ENCODE data around the gene POU2F3.

POU2F3 gene

DNA sequence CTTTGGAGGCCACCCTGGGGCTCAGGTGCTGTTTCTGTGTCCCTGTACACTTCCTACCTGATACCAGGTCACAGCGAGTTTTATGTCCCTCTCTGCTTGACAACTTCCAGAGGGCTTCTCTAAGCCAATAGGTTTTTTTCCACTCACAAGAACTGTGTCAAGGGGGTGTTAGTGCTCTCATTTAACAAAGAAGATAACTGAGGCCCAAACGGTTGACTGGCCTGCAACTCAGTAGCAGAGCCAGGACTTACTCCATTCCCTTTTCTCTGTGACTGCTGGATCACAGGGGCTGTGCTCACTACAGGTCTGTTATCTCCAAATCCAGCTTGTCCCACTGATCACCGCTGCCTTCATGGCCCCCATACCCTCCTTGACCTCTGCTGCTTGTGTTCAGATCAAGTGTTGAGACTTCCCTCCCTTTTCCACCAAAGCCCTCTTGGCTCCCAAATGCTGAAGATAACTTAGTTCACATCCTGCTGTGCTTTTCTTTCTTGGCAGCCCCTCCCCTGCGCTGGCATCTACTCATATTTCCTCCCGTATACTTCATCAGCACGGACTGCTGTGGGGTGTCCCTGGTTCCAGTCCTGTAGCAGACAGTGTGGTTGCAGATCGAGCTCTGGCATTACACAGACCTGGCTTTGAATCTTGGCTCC, 41.3 kb downstream of the POU2F3 start:
- H3K4me3 ChIP-seq (ENCODE audit: low read depth, low read length), result no peak overlapping the region
- TF ChIP-seq, protein P1, sequence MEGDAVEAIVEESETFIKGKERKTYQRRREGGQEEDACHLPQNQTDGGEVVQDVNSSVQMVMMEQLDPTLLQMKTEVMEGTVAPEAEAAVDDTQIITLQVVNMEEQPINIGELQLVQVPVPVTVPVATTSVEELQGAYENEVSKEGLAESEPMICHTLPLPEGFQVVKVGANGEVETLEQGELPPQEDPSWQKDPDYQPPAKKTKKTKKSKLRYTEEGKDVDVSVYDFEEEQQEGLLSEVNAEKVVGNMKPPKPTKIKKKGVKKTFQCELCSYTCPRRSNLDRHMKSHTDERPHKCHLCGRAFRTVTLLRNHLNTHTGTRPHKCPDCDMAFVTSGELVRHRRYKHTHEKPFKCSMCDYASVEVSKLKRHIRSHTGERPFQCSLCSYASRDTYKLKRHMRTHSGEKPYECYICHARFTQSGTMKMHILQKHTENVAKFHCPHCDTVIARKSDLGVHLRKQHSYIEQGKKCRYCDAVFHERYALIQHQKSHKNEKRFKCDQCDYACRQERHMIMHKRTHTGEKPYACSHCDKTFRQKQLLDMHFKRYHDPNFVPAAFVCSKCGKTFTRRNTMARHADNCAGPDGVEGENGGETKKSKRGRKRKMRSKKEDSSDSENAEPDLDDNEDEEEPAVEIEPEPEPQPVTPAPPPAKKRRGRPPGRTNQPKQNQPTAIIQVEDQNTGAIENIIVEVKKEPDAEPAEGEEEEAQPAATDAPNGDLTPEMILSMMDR (IDR thresholded peaks at IDR 0.05; ENCODE audit: borderline replicate concordance, insufficient read depth, low read depth, low read length), result no peak

DNA sequence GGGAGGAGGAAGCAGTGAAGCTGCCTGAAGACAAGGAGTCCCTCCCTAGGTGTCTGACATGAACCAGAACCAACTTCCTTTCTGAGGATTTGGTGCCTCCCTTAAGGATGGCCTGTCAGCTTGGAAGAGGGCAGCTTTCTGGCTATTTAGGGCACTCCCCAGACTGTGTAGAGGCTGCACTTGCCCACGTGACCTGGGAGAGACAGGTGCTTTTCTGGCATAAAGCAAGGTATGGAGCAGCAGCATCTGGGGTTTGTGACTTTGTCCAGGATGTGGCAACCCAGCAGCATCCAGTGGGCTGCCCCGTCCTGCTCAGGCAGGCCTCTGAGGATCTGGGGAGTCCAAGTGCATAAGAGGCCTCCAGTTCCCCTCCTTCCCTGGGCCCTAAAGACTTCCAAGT, 43.2 kb downstream of the POU2F3 start:
- TF ChIP-seq, protein P1 (IDR thresholded peaks at IDR 0.05; ENCODE audit: borderline replicate concordance, insufficient read depth, low read depth, low read length), result no peak

DNA sequence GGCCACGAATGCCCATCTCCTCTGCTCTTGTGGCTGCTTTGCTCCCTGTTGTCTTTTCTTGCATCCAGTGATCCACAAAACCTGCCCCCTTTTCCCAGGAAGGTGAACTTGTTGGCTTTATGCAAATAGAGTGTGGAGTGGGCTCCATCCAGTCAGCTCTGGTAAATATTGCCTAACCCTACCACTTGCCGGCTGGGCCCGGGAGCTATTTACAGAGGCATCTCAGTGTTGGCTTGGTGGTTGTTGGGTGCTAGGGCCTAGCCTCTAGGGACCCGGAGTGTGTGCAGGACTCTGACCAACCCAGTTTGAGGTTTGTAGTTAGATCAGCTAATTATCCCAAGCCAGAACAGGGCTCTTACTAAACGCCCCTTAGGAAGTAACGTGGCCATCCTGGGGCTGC, 44.3 kb downstream of the POU2F3 start:
- no peak overlapping the region for H3K4me3 ChIP-seq (ENCODE audit: low read depth, low read length)
- TF ChIP-seq, protein P1 (IDR thresholded peaks at IDR 0.05; ENCODE audit: borderline replicate concordance, insufficient read depth, low read depth, low read length), result no peak

More for the DNA sequence above, 43.2 kb downstream of the POU2F3 start:
- no peak overlapping the region for H3K4me3 ChIP-seq (ENCODE audit: low read depth, low read length)

DNA sequence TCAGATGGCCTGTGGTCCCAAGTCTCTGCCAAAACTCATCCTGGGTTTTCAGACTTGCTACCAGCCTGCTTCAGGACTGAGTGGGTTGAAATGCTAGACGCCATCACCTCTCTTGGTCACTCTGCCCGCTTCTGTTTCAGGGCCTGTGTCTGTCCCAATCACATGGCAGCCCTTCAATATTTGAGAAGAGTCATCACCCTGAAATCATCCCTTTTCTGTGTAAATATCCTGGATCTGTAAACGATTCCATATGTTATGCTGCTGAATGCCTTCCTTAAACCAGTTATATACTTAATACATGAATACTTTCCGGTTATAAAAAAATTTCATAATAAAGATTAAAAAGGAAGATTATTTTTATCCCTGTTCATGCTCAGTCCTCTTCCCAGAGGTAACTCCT, 45.3 kb downstream of the POU2F3 start:
- H3K4me3 ChIP-seq (ENCODE audit: low read depth, low read length), result no peak overlapping the region
- TF ChIP-seq, protein P1 (IDR thresholded peaks at IDR 0.05; ENCODE audit: borderline replicate concordance, insufficient read depth, low read depth, low read length), result no peak

DNA sequence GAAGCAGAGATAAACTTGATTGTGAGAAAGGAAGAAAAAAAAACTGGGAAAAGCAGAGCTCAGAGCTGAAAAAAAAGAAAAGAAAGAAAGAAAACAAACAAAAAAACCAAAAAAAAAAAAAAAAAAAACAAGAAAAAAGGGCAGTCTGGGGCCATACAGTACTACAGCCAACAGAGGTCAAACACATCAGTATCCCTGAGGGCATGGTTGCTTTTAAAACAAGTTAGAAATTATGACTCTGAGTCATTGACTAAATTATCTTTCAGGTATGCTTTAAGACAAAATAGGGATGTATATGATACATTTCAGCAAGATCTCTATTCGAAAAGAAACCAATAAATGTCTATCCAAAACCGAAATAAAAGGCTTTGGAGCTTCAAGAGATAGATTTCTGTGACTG, 48.1 kb downstream of the POU2F3 start:
- H3K4me3 ChIP-seq (ENCODE audit: low read depth, low read length), result no peak overlapping the region
- TF ChIP-seq, protein P1 (IDR thresholded peaks at IDR 0.05; ENCODE audit: borderline replicate concordance, insufficient read depth, low read depth, low read length), result no peak

DNA sequence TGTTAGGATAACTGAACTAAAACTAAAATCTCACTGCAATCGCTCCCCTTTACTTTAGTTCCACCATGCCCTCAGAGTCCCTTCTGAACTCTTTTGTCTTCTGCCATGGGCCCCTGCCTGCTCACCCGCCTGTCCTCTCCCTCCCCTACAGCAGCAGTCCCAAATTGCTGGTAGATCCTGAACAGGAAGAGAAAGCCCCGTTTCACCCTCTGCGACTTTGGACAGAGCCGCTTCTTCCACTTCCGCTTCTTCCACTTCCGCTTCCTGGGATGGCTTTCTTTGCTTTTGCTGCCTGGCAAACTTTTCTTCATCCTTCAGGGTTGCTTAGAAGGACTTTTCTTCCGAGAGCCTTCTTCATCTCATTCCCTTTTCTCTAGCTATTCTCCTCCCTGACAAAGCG, 49.5 kb downstream of the POU2F3 start:
- H3K4me3 ChIP-seq (ENCODE audit: low read depth, low read length), result no peak overlapping the region
- TF ChIP-seq, protein P1 (IDR thresholded peaks at IDR 0.05; ENCODE audit: borderline replicate concordance, insufficient read depth, low read depth, low read length), result no peak

DNA sequence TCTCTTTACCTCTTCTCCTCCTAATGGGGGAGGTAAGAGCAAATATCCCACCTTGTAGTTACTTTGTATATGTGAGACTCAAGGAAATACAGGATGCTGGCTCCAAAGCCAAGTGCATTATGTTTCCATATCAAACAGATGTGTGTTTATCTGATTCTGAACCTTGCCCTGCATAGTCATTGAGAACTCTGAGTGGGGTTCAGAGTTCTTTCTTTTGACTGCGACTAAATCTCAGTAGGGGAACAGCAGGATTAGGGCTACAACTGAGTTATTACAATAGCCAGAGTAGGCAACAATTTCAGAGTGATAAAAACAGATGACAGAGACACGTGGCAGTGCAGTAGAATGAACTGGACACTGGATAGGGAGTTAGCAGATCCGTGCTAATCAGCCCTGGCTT, 51.0 kb downstream of the POU2F3 start:
- TF ChIP-seq, protein P1 (IDR thresholded peaks at IDR 0.05; ENCODE audit: borderline replicate concordance, insufficient read depth, low read depth, low read length), result no peak
- H3K4me3 ChIP-seq (ENCODE audit: low read depth, low read length), result no peak overlapping the region

Data from GM12875 (cell line).